ENCODE measurements around the gene FNDC11. TPM values are rescaled to one million over a fixed set of nuclear protein-coding genes. Genes with fewer than 3 reads are reported as not detected.
A peak's percentile ranks its signal among the peaks of the same experiment; 100 is the strongest.

FNDC11 gene
- total and polyA plus RNA-seq, 8 donors = 0.23 to 0.84 (median 0.67) TPM

DNA sequence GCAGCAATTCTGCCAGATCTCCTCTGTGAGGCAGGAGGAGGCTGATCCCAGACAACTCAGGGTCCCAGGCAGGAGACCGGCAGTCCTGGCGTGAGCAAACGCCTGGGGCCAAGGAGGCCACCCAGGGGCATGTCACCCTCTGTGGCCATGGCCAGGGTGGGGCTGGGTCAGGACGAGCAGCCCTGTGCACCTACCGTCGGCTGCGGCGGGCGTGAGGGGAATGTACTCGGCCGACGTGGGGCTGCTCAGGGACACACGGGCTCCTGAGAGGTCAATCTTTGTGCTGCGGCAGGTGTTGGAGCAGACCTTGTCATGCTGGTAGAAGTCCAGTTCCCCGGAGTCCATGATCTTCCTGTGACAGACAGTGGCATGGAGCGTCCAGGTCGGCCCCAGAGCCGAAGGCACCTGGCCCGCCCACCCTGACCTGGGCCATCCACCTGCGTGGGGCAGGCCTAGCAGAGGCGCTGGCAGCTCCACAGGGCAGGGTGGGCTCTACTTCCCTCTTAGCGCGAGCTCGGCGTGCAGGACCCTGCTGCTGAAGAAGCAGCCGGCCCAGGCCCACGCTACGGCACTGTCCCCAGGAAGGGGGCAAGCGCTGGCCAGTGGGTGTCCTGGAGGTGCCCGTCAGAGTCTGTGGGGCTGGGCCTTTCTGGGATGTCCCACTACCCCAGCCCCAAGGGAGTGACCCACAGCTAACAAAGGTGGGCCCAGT, 41.6 kb downstream of the FNDC11 start:
- H3K27me3 ChIP-seq = no peaks in the 10 kb centered on the region
- DNase-seq = peak in 1 of 4 donors; percentile 67
- H3K27ac ChIP-seq = no peak overlapping the region
- ATAC-seq = no peak
- TF ChIP-seq CTCF (IDR thresholded peaks at IDR 0.05) = no peak
- H3K4me1 ChIP-seq = no peaks in the 10 kb centered on the region
- peaks cover 0 to 98% of the 10 kb centered on the region in 2 donors for H3K36me3 ChIP-seq
- no peaks in the 10 kb centered on the region for H3K9me3 ChIP-seq
- H3K4me3 ChIP-seq = no peak overlapping the region
- intact Hi-C loops (cut with DNase I) = no loop called here

DNA sequence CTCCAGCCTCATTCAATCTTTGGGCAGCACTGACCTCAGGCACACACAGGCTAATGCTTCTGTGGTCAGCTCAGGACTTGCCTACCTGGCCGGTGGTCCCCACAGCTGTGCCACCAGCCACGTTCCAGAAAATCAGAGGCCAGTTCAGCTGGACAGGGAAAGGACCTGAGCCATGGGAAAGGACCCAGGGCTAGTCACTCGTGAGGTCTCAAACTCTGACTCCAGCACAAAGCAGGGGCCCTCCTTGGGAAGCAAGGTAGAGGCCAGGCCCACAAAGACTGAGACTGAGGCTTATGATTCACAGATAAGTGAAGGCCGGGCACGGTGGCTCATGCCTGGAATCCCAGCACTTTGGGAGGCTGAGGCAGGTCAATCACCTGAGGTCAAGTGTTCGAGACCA, 42.5 kb downstream of the FNDC11 start:
- intact Hi-C loops (cut with DNase I) = no loop called here
- peak in 1 of 4 donors; percentile 42 for DNase-seq
- H3K36me3 ChIP-seq = peaks cover 0 to 98% of the 10 kb centered on the region in 2 donors

GRCh38 chr20:63597651-63598478, 43.9 kb downstream of the FNDC11 start:
- Histone ChIP-seq H3K36me3 (peaks cover 0 to 98% of the 10 kb centered on the region in 2 donors), H3K9me3 (no peaks in the 10 kb centered on the region), H3K4me1 (no peaks in the 10 kb centered on the region), H3K27ac (no peak overlapping the region), H3K27me3 (no peaks in the 10 kb centered on the region), H3K4me3 (no peak overlapping the region)
- TF ChIP-seq CTCF (IDR thresholded peaks at IDR 0.05) = no peak
- intact Hi-C loops (cut with DNase I) = no loop called here
- ATAC-seq (no peak), DNase-seq (peak in 1 of 4 donors; percentile 65)

More for the DNA sequence above, 42.5 kb downstream of the FNDC11 start:
- Histone ChIP-seq H3K27ac (no peak overlapping the region), H3K27me3 (no peaks in the 10 kb centered on the region), H3K9me3 (no peaks in the 10 kb centered on the region), H3K4me1 (no peaks in the 10 kb centered on the region), H3K4me3 (no peak overlapping the region)
- TF ChIP-seq CTCF (IDR thresholded peaks at IDR 0.05) = no peak
- ATAC-seq = no peak

DNA sequence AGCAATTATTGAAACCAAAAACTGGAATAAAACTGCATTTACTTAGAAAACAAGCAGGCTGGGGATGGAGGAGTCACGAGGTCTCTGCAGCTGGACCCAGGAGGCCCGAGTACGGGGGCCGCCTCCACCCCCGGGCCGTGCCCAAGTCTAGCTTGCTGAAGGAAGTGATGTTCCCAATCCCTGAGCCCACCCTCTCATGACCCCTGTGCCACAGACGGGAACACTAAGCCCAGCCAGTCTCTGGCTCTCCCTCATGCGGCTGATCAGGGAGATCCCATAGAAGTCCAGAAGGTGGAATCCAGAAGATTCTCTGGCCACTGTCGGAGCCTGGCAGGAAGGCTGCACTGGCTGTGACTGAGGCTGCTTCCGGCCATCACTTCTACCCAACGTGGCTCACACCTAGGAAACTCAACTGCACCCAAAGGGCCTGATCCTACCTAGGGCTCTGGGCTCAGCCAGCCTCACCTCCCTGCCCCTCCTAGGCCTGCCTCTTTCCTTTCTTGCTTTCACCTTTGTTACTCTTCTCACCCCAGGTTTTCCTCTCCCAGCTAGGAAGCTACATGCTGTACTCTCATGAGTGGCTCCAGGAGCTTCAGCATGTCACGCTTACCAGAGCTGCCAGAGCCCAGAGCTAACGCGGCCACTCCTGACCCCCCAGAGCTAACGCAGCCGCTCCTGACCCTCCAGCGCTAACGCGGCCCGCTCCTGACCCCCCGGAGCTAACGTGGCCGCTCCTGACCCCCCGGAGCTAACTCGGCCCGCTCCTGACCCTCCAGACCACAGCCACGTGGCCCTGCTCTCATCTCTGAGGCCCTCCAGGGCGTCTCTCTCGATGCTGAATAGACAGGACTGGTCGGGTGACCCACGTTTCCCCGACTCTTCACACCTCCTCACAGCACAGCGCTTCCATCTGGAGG, 44.8 kb downstream of the FNDC11 start:
- no peak for ATAC-seq
- Histone ChIP-seq H3K27me3 (no peaks in the 10 kb centered on the region), H3K27ac (no peak overlapping the region), H3K36me3 (peaks cover 0 to 98% of the 10 kb centered on the region in 2 donors), H3K4me3 (no peak overlapping the region), H3K9me3 (no peaks in the 10 kb centered on the region), H3K4me1 (no peaks in the 10 kb centered on the region)
- intact Hi-C loops (cut with DNase I) = no loop called here
- TF ChIP-seq CTCF (IDR thresholded peaks at IDR 0.05) = no peak
- DNase-seq = peak in 1 of 4 donors; percentile 28
